A549 (cell line): ENCODE data around the gene MAGEF1.

Experiments
- CBX2 ChIP-seq: fragments of 200-600 bp; sonication (generic); IDR thresholded peaks from 2 replicates; pipeline ENCODE4 v1.6.1; 2016; ENCODE audit warnings: low read depth, mild to moderate bottlenecking, borderline replicate concordance
- CBX8 ChIP-seq: fragments of 200-600 bp; sonication (generic); IDR thresholded peaks from 2 replicates; pipeline ENCODE4 v1.6.1; 2016
- CTCF ChIP-seq: fragments of >200 bp; sonication (Bioruptor Twin); formaldehyde crosslinking; IDR thresholded peaks from 3 replicates; pipeline ENCODE4 v1.5.1; 2016
- EHMT2 ChIP-seq: fragments of 200-600 bp; sonication (generic); IDR thresholded peaks from 2 replicates; pipeline ENCODE4 v1.6.1; 2016; ENCODE audit warnings: antibody characterized with exemption, low read depth, mild to moderate bottlenecking, moderate library complexity
- EP300 ChIP-seq, 2 experiments: fragments of >200 bp; sonication (Bioruptor Twin); formaldehyde crosslinking; IDR thresholded peaks; 2 replicates in 1 of 2; 3 replicates in 1 of 2; pipeline ENCODE4 v1.6.1; 2016 to 2017
- HOXA7 ChIP-seq: fragments of 250-450 bp; sonication (Bioruptor Pico); IDR thresholded peaks from 2 replicates; pipeline ENCODE4 v1.5.0; 2020; ENCODE audit warnings: mild to moderate bottlenecking, moderate library complexity
- HOXB13 ChIP-seq: fragments of 250-450 bp; sonication (Bioruptor Pico); IDR thresholded peaks from 2 replicates; pipeline ENCODE4 v1.5.0; 2020; ENCODE audit warnings: low read depth, mild to moderate bottlenecking, moderate library complexity
- JUN ChIP-seq, 2 experiments: fragments of >200 bp; sonication (Bioruptor Twin); formaldehyde crosslinking; IDR thresholded peaks; 2 replicates in 1 of 2; 3 replicates in 1 of 2; pipeline ENCODE4 v1.6.1; 2016 to 2017
- JUNB ChIP-seq: fragments of >200 bp; sonication (Bioruptor Twin); formaldehyde crosslinking; IDR thresholded peaks from 2 replicates; pipeline ENCODE4 v1.6.1; 2016
- NFE2L2 ChIP-seq: fragments of 150-350 bp; conservative IDR thresholded peaks from 2 replicates; pipeline ENCODE4 v1.6.1; 2014; ENCODE audit warnings: low read length
- PBX3 ChIP-seq: IDR thresholded peaks from 2 replicates; pipeline ENCODE4 v1.6.1; 2012
- POLR2A ChIP-seq: IDR thresholded peaks from 2 replicates; pipeline ENCODE4 v1.6.1; 2012; ENCODE audit warnings: mild to moderate bottlenecking, low read length
- REST ChIP-seq: fragments of 200-600 bp; sonication (generic); IDR thresholded peaks from 2 replicates; pipeline ENCODE4 v1.6.1; 2016; ENCODE audit warnings: antibody characterized with exemption, mild to moderate bottlenecking, moderate library complexity
- SREBF2 ChIP-seq: fragments of 450-650 bp; IDR thresholded peaks from 2 replicates; pipeline ENCODE4 v1.6.1; 2014; ENCODE audit warnings: mild to moderate bottlenecking, moderate library complexity

GRCh38 chr3:184746131-184747120 lies 34.6 kb upstream of the MAGEF1 start:
- TF ChIP-seq HOXA7 (CRISPR knock-in tag) (no peak), CTCF (no peak), EHMT2 (no peak), POLR2A (no peak), PBX3 (no peak), JUNB (no peak), REST (no peak), SREBF2 (no peak), CBX8 (no peak), JUN (IDR thresholded peaks at IDR 0.05) (no peak), CBX2 (no peak), HOXB13 (no peak), NFE2L2 (no peak), EP300 (IDR thresholded peaks at IDR 0.05) (no peak)
